Measurements from ENCODE around the gene IGSF3.
"Not testable (repeated sequence)": the region's sequence is repeated elsewhere in the genome, so short reads cannot be mapped to it uniquely, and the experiment has no call there.

Gene IGSF3

GRCh38 chr1:116569381-116569670 is 98.2 kb downstream of the IGSF3 start:
- peak overlapping the region; percentile 96 for H3K4me3 ChIP-seq (replicated peaks; ENCODE audit: low read depth, low read length)
- no peaks in the 10 kb centered on the region for H3K27me3 ChIP-seq (replicated peaks; ENCODE audit: control insufficient read depth, insufficient read depth, low read length)
- no peaks in the 10 kb centered on the region; the same call in none of the 2 replicates for H3K36me3 ChIP-seq (ENCODE audit: control insufficient read depth, insufficient read depth, low read length)
- DNase-seq (ENCODE audit: extremely low read depth, insufficient read length) = no peak
- TF ChIP-seq CTCF (IDR thresholded peaks at IDR 0.05; ENCODE audit: insufficient read depth, low read length, poor library complexity, severe bottlenecking) = no peak

- no peak for TF ChIP-seq CTCF (IDR thresholded peaks at IDR 0.05; ENCODE audit: insufficient read depth, low read length, poor library complexity, severe bottlenecking)
- no peak for DNase-seq (ENCODE audit: extremely low read depth, insufficient read length)
- Histone ChIP-seq H3K4me3 (replicated peaks; ENCODE audit: low read depth, low read length) (peak overlapping the region; percentile 96), H3K36me3 (ENCODE audit: control insufficient read depth, insufficient read depth, low read length) (no peaks in the 10 kb centered on the region; the same call in none of the 2 replicates), H3K27me3 (replicated peaks; ENCODE audit: control insufficient read depth, insufficient read depth, low read length) (no peaks in the 10 kb centered on the region)
These were observed 98.7 kb downstream of the IGSF3 start for GRCh38 chr1:116568662-116569380.

DNA sequence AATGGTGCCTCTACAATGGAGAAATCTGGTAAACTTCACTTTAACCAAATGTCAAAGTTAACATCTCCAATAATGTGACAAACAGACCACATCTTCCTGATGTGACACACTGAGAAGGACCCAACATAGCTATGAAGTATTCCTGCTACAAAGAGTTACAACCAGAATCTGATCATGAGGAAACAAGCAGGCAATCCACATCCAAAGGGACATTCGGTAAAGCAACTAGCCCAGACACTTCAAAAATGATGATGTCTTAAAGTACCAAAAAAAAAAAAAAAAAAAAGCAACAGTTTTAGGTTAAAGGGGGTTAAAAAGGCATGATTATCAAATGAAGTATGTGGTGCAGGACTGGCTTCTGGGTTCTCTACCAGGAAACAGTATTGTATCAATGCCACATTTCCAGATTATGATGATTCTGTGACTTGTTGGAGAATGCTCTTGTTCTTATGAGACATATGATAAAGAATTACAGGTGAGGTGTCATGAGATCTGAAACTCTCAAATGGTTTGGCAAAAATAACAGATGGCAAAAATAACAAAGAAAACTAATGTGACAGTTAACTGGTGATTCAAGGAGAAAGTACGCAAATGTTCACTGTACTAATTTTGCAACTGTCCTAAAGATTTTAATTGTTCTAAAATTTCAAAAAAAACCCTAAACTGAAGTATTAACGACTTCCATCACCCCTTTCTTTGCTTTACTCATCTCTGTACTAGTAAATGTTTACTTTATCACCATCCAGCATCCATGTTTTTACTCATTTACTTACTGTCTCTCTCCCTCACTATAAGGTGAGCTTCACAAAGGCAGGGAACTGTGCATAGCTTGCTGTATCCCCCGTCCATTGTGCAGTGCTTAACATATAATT is 99.5 kb downstream of the IGSF3 start:
- Histone ChIP-seq H3K4me3 (replicated peaks; ENCODE audit: low read depth, low read length) (peak overlapping the region; percentile 96), H3K27me3 (replicated peaks; ENCODE audit: control insufficient read depth, insufficient read depth, low read length) (no peaks in the 10 kb centered on the region), H3K36me3 (ENCODE audit: control insufficient read depth, insufficient read depth, low read length) (no peaks in the 10 kb centered on the region; the same call in none of the 2 replicates)
- no peak for TF ChIP-seq CTCF (IDR thresholded peaks at IDR 0.05; ENCODE audit: insufficient read depth, low read length, poor library complexity, severe bottlenecking)
- peak; percentile 61 for DNase-seq (ENCODE audit: extremely low read depth, insufficient read length)

DNA sequence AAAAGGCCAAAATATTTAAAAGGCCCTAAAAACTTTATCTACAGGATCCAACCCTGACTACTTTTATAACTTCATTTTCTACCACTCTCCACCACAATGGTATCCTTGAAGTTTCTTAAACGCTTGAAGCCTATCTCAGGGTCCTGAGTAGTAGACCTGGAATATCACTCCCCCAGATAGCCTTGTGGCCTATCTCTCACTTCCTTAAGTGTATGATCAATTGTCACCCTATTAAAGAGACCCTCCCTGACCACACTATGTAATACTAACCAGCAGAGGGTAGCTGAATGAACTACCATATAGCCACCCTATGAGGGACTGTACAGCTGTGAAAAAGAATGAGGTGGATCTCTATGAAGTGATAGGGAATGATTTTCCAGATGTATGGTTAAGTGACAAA is 102.3 kb downstream of the IGSF3 start:
- DNase-seq (ENCODE audit: extremely low read depth, insufficient read length) = no peak
- Histone ChIP-seq H3K27me3 (replicated peaks; ENCODE audit: control insufficient read depth, insufficient read depth, low read length) (no peaks in the 10 kb centered on the region), H3K4me3 (replicated peaks; ENCODE audit: low read depth, low read length) (no peak overlapping the region), H3K36me3 (ENCODE audit: control insufficient read depth, insufficient read depth, low read length) (no peaks in the 10 kb centered on the region; the same call in none of the 2 replicates)
- TF ChIP-seq CTCF (IDR thresholded peaks at IDR 0.05; ENCODE audit: insufficient read depth, low read length, poor library complexity, severe bottlenecking) = no peak

GRCh38 chr1:116564426-116564825 is 103.1 kb downstream of the IGSF3 start:
- no peak for TF ChIP-seq CTCF (IDR thresholded peaks at IDR 0.05; ENCODE audit: insufficient read depth, low read length, poor library complexity, severe bottlenecking)
- no peaks in the 10 kb centered on the region; the same call in none of the 2 replicates for H3K36me3 ChIP-seq (ENCODE audit: control insufficient read depth, insufficient read depth, low read length)
- H3K27me3 ChIP-seq (replicated peaks; ENCODE audit: control insufficient read depth, insufficient read depth, low read length) = no peaks in the 10 kb centered on the region
- peak overlapping the region; percentile 24; the same call in 1 of the 2 replicates for H3K4me3 ChIP-seq (replicated peaks; ENCODE audit: low read depth, low read length)
- no peak for DNase-seq (ENCODE audit: extremely low read depth, insufficient read length)

GRCh38 chr1:116562465-116562864 is 105.1 kb downstream of the IGSF3 start:
- DNase-seq (ENCODE audit: extremely low read depth, insufficient read length); H3K36me3 ChIP-seq (ENCODE audit: control insufficient read depth, insufficient read depth, low read length); H3K27me3 ChIP-seq (replicated peaks; ENCODE audit: control insufficient read depth, insufficient read depth, low read length): not testable (repeated sequence)
- peak overlapping the region; percentile 28 for H3K4me3 ChIP-seq (replicated peaks; ENCODE audit: low read depth, low read length)

Data from GM06990 (cell line).